Uterus (tissue), 4 donors: ENCODE results near the gene GPR55. TPM values are rescaled to one million over a fixed set of nuclear protein-coding genes. Genes with fewer than 3 reads are reported as not detected.
A peak's percentile ranks its signal among the peaks of the same experiment; 100 is the strongest.

Experiments
- DNase-seq, 2 donors: peaks; one replicate each; pipeline ENCODE4 v3.0.0-alpha.2; 2019 to 2020
- H3K27ac ChIP-seq, 2 donors: fragments of 200-600 bp; sonication (generic); 1 replicate in 1 of 2; 2 replicates in 1 of 2; pipeline ENCODE4 v1.5.1; 2016 to 2018
- H3K27me3 ChIP-seq, 2 donors: fragments of 200-600 bp; sonication (generic); one replicate each; pipeline ENCODE4 v1.5.1; 2018 to 2019; ENCODE audit warnings: control low read depth in 1 of 2
- H3K36me3 ChIP-seq, 2 donors: fragments of 200-600 bp; sonication (generic); one replicate each; pipeline ENCODE4 v1.5.1; 2019; ENCODE audit warnings: control low read depth in 1 of 2
- H3K4me1 ChIP-seq, 2 donors: fragments of 200-600 bp; sonication (generic); one replicate each; pipeline ENCODE4 v1.5.1; 2018 to 2019; ENCODE audit warnings: control low read depth in 1 of 2
- H3K4me3 ChIP-seq, 2 donors: fragments of 200-600 bp; sonication (generic); 1 replicate in 1 of 2; 2 replicates in 1 of 2; pipeline ENCODE4 v1.5.1; 2018 to 2019; ENCODE audit warnings: mild to moderate bottlenecking in 1 of 2
- H3K9me3 ChIP-seq, 2 donors: fragments of 200-600 bp; sonication (generic); one replicate each; pipeline ENCODE4 v1.5.1; 2019; ENCODE audit warnings: control low read depth in 1 of 2
- CTCF ChIP-seq, 4 experiments: fragments of 200-600 bp in 2 of 4; fragments of 450-650 bp in 2 of 4; sonication (generic) in 2 of 4; IDR thresholded peaks; one replicate each; pipeline ENCODE4 v1.5.1; 2016 to 2019; ENCODE audit warnings: antibody characterized with exemption in 4 of 4, mild to moderate bottlenecking in 2 of 4, moderate library complexity in 1 of 4
- POLR2A ChIP-seq, 2 donors: fragments of 450-650 bp; IDR thresholded peaks; one replicate each; pipeline ENCODE4 v1.6.1; 2016; ENCODE audit warnings: antibody characterized with exemption in 2 of 2, mild to moderate bottlenecking in 1 of 2, moderate library complexity in 1 of 2
- intact Hi-C: fragments of 100-400 bp; cut with DNase I; formaldehyde crosslinking; loops from one replicate; pipeline ENCODE4 v1.15.1; 2023; ENCODE audit warnings: low total_unique reads
- total RNA-seq, 4 donors: library from RNA; depleted of rRNA in 3 of 4; stranded (reverse); fragments of >200 nt in 3 of 4; gene quantifications; one replicate each; pipeline versions ENCODE4 v1.1.0 to v1.2.4, GENCODE V29; 2014 to 2023
- donor health status: DM: yes; HTN: yes; CAD: no.

The GPR55 gene
- total RNA-seq, 4 donors from 2014 or later: not detected

GRCh38 chr2:230868947-230869913, 55.8 kb downstream of the GPR55 start:
- TF ChIP-seq POLR2A (IDR thresholded peaks at IDR 0.05): no peak
- no peak for TF ChIP-seq CTCF (IDR thresholded peaks at IDR 0.05)
- H3K4me1 ChIP-seq: peaks cover 0 to 10% of the 10 kb centered on the region in 2 donors
- no peak for DNase-seq
- intact Hi-C loops: no loop called here
- H3K27me3 ChIP-seq: no peaks in the 10 kb centered on the region
- no peaks in the 10 kb centered on the region for H3K9me3 ChIP-seq
- no peaks in the 10 kb centered on the region for H3K36me3 ChIP-seq
- no peak overlapping the region for H3K4me3 ChIP-seq
- peak overlapping the region; percentile 20 to 66 for H3K27ac ChIP-seq

DNA sequence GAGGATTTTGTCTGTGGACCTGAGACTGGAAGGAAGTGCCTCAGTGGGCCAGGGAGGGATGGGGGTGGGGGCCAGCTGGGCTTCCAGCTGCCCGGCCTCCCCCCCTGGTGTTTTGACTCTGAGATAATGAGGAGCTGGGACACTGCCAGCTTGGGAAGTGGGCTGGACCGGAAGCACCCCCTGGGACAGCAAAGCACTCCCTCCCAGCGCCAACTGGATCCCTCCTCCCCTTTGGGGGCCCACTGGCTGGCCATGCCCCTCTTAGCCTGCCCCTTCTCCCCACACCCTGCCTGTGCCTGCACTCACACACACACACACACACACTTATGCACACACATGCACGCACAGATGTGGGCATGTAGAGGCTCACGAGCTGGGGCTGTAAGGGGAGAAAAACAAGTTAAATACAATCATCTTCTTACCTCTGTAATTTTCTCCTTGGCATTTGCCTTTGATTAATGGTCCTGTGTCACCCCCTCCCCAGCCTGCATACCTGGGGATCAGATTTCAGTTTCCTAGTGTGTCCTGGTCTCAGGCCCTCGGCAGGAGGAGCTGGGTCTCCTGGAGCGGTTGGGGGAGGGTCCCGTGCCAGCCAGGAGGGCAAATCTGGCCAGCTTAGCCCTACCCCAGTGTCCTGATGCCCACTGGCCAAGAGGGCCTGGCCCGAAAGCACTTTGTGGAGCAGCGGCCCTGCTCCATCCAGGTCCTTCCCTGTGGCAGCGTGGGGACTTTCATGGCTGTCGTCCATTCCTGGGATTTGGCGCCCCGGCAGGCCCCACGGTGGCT, 56.7 kb downstream of the GPR55 start:
- intact Hi-C loops: no loop called here
- H3K9me3 ChIP-seq: no peaks in the 10 kb centered on the region
- H3K27me3 ChIP-seq: no peaks in the 10 kb centered on the region
- H3K27ac ChIP-seq: peak overlapping the region; percentile 7 to 66
- H3K4me3 ChIP-seq: no peak overlapping the region
- H3K4me1 ChIP-seq: peaks cover 0 to 10% of the 10 kb centered on the region in 2 donors
- DNase-seq: no peak
- no peak for TF ChIP-seq POLR2A (IDR thresholded peaks at IDR 0.05)
- no peak for TF ChIP-seq CTCF (IDR thresholded peaks at IDR 0.05)
- no peaks in the 10 kb centered on the region for H3K36me3 ChIP-seq

- Histone ChIP-seq H3K36me3 (no peaks in the 10 kb centered on the region), H3K4me1 (peaks cover 0 to 10% of the 10 kb centered on the region in 2 donors), H3K27me3 (no peaks in the 10 kb centered on the region), H3K27ac (peak overlapping the region; percentile 9 to 41), H3K4me3 (no peak overlapping the region), H3K9me3 (no peaks in the 10 kb centered on the region)
- intact Hi-C loops: no loop called here
- no peak for DNase-seq
- TF ChIP-seq POLR2A (IDR thresholded peaks at IDR 0.05): no peak
- TF ChIP-seq CTCF (IDR thresholded peaks at IDR 0.05): no peak
These were observed 58.1 kb downstream of the GPR55 start for GRCh38 chr2:230866756-230867523.

DNA sequence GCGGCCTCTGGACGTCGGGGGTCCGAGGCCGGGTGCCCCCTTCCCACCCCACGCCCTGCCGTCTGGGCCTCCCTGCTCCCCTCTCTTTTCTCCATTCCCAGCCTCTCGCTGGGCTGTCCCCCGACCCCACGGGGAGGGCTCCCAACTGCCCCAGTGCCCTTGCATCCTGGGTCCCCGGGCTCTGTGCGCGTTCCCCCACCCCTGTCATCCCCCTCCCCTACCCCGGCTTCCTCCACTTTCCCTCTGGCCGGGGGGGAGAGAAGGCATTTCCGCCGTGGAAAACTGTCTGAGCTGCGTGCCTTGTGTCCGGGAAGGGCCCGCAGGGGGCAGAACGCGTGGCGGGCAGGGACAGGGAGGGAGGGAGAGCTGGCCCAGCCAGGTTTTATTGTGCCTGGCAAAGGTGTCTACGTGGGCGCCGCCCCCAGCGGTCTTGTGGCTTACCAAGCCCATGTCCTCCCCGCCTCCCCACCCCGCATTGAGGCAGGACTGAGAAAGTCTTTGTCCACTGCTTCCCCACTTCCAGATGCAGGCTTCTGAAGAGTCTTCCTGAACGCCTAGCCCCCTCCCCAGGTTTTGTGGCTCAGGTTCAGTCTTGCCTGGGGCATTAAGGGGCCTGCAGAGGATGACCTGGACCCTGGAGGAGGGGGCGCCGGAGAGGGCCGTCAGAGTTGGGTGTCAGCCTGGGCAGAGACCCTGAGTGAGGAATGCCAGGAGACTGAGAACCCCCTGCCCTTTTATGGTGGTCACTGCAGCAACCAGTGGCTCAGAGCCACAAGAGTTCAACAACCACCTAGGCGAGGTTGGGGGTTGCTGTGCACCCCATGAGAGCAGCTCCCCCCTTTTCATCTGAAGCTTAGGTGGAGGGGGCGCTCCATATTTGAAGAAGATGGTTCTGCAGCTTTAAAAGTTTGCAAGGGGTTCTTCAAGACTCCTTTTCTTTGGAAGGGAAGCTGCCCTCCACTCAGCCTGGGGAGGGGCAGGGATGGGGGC, 59.0 kb downstream of the GPR55 start:
- peak overlapping the region; percentile 27 to 41 for H3K27ac ChIP-seq
- no peaks in the 10 kb centered on the region for H3K36me3 ChIP-seq
- H3K4me3 ChIP-seq: peak overlapping the region; percentile 47 to 84
- no peaks in the 10 kb centered on the region for H3K9me3 ChIP-seq
- intact Hi-C loops: no loop called here
- peak; percentile 33 to 36 for DNase-seq
- H3K27me3 ChIP-seq: no peaks in the 10 kb centered on the region
- H3K4me1 ChIP-seq: peaks cover 0 to 8% of the 10 kb centered on the region in 2 donors
- no peak for TF ChIP-seq CTCF (IDR thresholded peaks at IDR 0.05)
- no peak for TF ChIP-seq POLR2A (IDR thresholded peaks at IDR 0.05)
